ENCODE data around the gene USP24. TPM values are rescaled to one million over a fixed set of nuclear protein-coding genes. Genes with fewer than 3 reads are reported as not detected.

The USP24 gene
- total and polyA plus RNA-seq, 5 donors from 2014 or later = 5.7 to 60.9 (median 6.3) TPM

- Mint-ChIP-seq H3K27me3 (no peaks in the 10 kb centered on the region), H3K4me3 (no peak overlapping the region), H3K36me3 (peaks cover 3% of the 10 kb centered on the region), H3K9me3 (no peaks in the 10 kb centered on the region), H3K27ac (no peak overlapping the region), H3K4me1 (no peaks in the 10 kb centered on the region)
- Histone ChIP-seq H3K27ac (ENCODE audit: insufficient read depth, low read length, poor library complexity, severe bottlenecking) (no peak overlapping the region), H3K4me1 (ENCODE audit: control insufficient read depth, insufficient read depth, low read length, poor library complexity, severe bottlenecking) (no peaks in the 10 kb centered on the region), H3K36me3 (ENCODE audit: control insufficient read depth, insufficient read depth, low read length) (no peaks in the 10 kb centered on the region), H3K4me3 (ENCODE audit: low read depth, low read length) (no peak overlapping the region), H3K27me3 (ENCODE audit: control insufficient read depth, insufficient read depth, low read length) (no peaks in the 10 kb centered on the region), H3K9me3 (ENCODE audit: control insufficient read depth in 2 of 2, low read length in 2 of 2) (no peaks in the 10 kb centered on the region)
- DNase-seq = no peak
- ATAC-seq (ENCODE audit: low read depth in 2 of 2) = no peak
These were observed 154.0 kb downstream of the USP24 start for GRCh38 chr1:55061000-55061705.

GRCh38 chr1:55060133-55060999, 154.8 kb downstream of the USP24 start:
- Mint-ChIP-seq H3K27ac (no peak overlapping the region), H3K4me1 (no peaks in the 10 kb centered on the region), H3K4me3 (no peak overlapping the region), H3K36me3 (no peaks in the 10 kb centered on the region), H3K27me3 (no peaks in the 10 kb centered on the region), H3K9me3 (no peaks in the 10 kb centered on the region)
- Histone ChIP-seq H3K27me3 (ENCODE audit: control insufficient read depth, insufficient read depth, low read length) (no peaks in the 10 kb centered on the region), H3K9me3 (ENCODE audit: control insufficient read depth in 2 of 2, low read length in 2 of 2) (no peaks in the 10 kb centered on the region), H3K27ac (ENCODE audit: insufficient read depth, low read length, poor library complexity, severe bottlenecking) (no peak overlapping the region), H3K4me1 (ENCODE audit: control insufficient read depth, insufficient read depth, low read length, poor library complexity, severe bottlenecking) (no peaks in the 10 kb centered on the region), H3K4me3 (ENCODE audit: low read depth, low read length) (no peak overlapping the region), H3K36me3 (ENCODE audit: control insufficient read depth, insufficient read depth, low read length) (no peaks in the 10 kb centered on the region)
- ATAC-seq (ENCODE audit: low read depth in 2 of 2) (no peak), DNase-seq (peak in 1 of 3 donors; percentile 44)

GRCh38 chr1:55059302-55060132, 155.6 kb downstream of the USP24 start:
- no peak overlapping the region for H3K27ac Mint-ChIP-seq

GRCh38 chr1:55057956-55058298, 157.2 kb downstream of the USP24 start:
- H3K27ac ChIP-seq (ENCODE audit: insufficient read depth, low read length, poor library complexity, severe bottlenecking) = no peak overlapping the region
- no peaks in the 10 kb centered on the region for H3K27me3 Mint-ChIP-seq
- no peaks in the 10 kb centered on the region for H3K9me3 Mint-ChIP-seq
- H3K4me1 ChIP-seq (ENCODE audit: control insufficient read depth, insufficient read depth, low read length, poor library complexity, severe bottlenecking) = no peaks in the 10 kb centered on the region
- DNase-seq = no peak
- H3K27ac Mint-ChIP-seq = no peak overlapping the region
- no peaks in the 10 kb centered on the region for H3K36me3 ChIP-seq (ENCODE audit: control insufficient read depth, insufficient read depth, low read length)
- no peak overlapping the region for H3K4me3 ChIP-seq (ENCODE audit: low read depth, low read length)
- no peak overlapping the region for H3K4me3 Mint-ChIP-seq
- no peaks in the 10 kb centered on the region for H3K9me3 ChIP-seq (ENCODE audit: control insufficient read depth in 2 of 2, low read length in 2 of 2)
- ATAC-seq (ENCODE audit: low read depth in 2 of 2) = no peak
- H3K4me1 Mint-ChIP-seq = no peaks in the 10 kb centered on the region
- H3K36me3 Mint-ChIP-seq = no peaks in the 10 kb centered on the region
- no peaks in the 10 kb centered on the region for H3K27me3 ChIP-seq (ENCODE audit: control insufficient read depth, insufficient read depth, low read length)

More at GRCh38 chr1:55059302-55060132, 155.6 kb downstream of the USP24 start:
- Mint-ChIP-seq H3K36me3 (no peaks in the 10 kb centered on the region), H3K4me3 (no peak overlapping the region), H3K9me3 (no peaks in the 10 kb centered on the region), H3K4me1 (no peaks in the 10 kb centered on the region), H3K27me3 (no peaks in the 10 kb centered on the region)
- no peaks in the 10 kb centered on the region for H3K27me3 ChIP-seq (ENCODE audit: control insufficient read depth, insufficient read depth, low read length)
- H3K9me3 ChIP-seq (ENCODE audit: control insufficient read depth in 2 of 2, low read length in 2 of 2) = no peaks in the 10 kb centered on the region
- H3K4me1 ChIP-seq (ENCODE audit: control insufficient read depth, insufficient read depth, low read length, poor library complexity, severe bottlenecking) = no peaks in the 10 kb centered on the region
- DNase-seq = no peak
- no peak overlapping the region for H3K27ac ChIP-seq (ENCODE audit: insufficient read depth, low read length, poor library complexity, severe bottlenecking)
- ATAC-seq (ENCODE audit: low read depth in 2 of 2) = no peak
- no peak overlapping the region for H3K4me3 ChIP-seq (ENCODE audit: low read depth, low read length)
- H3K36me3 ChIP-seq (ENCODE audit: control insufficient read depth, insufficient read depth, low read length) = no peaks in the 10 kb centered on the region

GRCh38 chr1:55057270-55057955, 157.8 kb downstream of the USP24 start:
- H3K4me1 Mint-ChIP-seq = no peaks in the 10 kb centered on the region
- ATAC-seq (ENCODE audit: low read depth in 2 of 2) = no peak
- Histone ChIP-seq H3K27me3 (ENCODE audit: control insufficient read depth, insufficient read depth, low read length) (no peaks in the 10 kb centered on the region), H3K4me3 (ENCODE audit: low read depth, low read length) (no peak overlapping the region), H3K9me3 (ENCODE audit: control insufficient read depth in 2 of 2, low read length in 2 of 2) (no peaks in the 10 kb centered on the region), H3K4me1 (ENCODE audit: control insufficient read depth, insufficient read depth, low read length, poor library complexity, severe bottlenecking) (no peaks in the 10 kb centered on the region), H3K36me3 (ENCODE audit: control insufficient read depth, insufficient read depth, low read length) (no peaks in the 10 kb centered on the region), H3K27ac (ENCODE audit: insufficient read depth, low read length, poor library complexity, severe bottlenecking) (no peak overlapping the region)
- no peaks in the 10 kb centered on the region for H3K36me3 Mint-ChIP-seq
- no peaks in the 10 kb centered on the region for H3K27me3 Mint-ChIP-seq
- H3K4me3 Mint-ChIP-seq = no peak overlapping the region
- no peak for DNase-seq
- H3K27ac Mint-ChIP-seq = no peak overlapping the region
- no peaks in the 10 kb centered on the region for H3K9me3 Mint-ChIP-seq

- no peaks in the 10 kb centered on the region for H3K27me3 Mint-ChIP-seq
- no peak for DNase-seq
- Histone ChIP-seq H3K36me3 (ENCODE audit: control insufficient read depth, insufficient read depth, low read length) (no peaks in the 10 kb centered on the region), H3K4me1 (ENCODE audit: control insufficient read depth, insufficient read depth, low read length, poor library complexity, severe bottlenecking) (no peaks in the 10 kb centered on the region), H3K9me3 (ENCODE audit: control insufficient read depth in 2 of 2, low read length in 2 of 2) (no peaks in the 10 kb centered on the region), H3K4me3 (ENCODE audit: low read depth, low read length) (no peak overlapping the region), H3K27ac (ENCODE audit: insufficient read depth, low read length, poor library complexity, severe bottlenecking) (no peak overlapping the region), H3K27me3 (ENCODE audit: control insufficient read depth, insufficient read depth, low read length) (no peaks in the 10 kb centered on the region)
- no peaks in the 10 kb centered on the region for H3K9me3 Mint-ChIP-seq
- H3K4me1 Mint-ChIP-seq = no peaks in the 10 kb centered on the region
- ATAC-seq (ENCODE audit: low read depth in 2 of 2) = no peak
- no peak overlapping the region for H3K27ac Mint-ChIP-seq
- no peak overlapping the region for H3K4me3 Mint-ChIP-seq
- no peaks in the 10 kb centered on the region for H3K36me3 Mint-ChIP-seq
These were observed 158.6 kb downstream of the USP24 start for GRCh38 chr1:55056632-55056992.

DNA sequence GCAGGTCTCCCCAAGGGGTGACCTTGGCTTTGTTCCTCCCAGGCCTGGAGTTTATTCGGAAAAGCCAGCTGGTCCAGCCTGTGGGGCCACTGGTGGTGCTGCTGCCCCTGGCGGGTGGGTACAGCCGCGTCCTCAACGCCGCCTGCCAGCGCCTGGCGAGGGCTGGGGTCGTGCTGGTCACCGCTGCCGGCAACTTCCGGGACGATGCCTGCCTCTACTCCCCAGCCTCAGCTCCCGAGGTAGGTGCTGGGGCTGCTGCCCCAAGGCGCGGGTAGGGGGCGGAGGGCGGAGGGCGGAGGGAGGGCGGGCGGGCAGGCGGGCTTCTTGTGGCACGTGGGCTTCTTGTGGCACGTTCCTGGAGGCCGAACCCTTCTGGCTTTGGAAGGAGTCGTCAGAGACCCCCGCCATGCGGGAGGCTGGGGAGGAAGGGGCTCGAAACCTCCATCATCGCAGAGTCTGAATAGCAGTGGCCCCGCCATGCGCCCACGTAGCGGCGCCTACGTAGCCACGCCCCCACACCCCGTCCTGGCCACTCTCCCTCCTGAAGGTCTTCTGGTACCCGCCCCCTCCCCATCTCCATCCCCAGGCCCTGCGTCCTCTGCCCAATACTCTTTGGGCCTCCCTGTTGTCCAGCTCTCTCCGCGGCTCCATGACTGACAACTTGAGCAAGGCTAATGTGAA, 159.1 kb downstream of the USP24 start:
- no peaks in the 10 kb centered on the region for H3K4me1 ChIP-seq (ENCODE audit: control insufficient read depth, insufficient read depth, low read length, poor library complexity, severe bottlenecking)
- ATAC-seq (ENCODE audit: low read depth in 2 of 2) = no peak
- H3K4me3 ChIP-seq (ENCODE audit: low read depth, low read length) = no peak overlapping the region
- H3K9me3 ChIP-seq (ENCODE audit: control insufficient read depth in 2 of 2, low read length in 2 of 2) = no peaks in the 10 kb centered on the region
- no peak overlapping the region for H3K4me3 Mint-ChIP-seq
- H3K27ac ChIP-seq (ENCODE audit: insufficient read depth, low read length, poor library complexity, severe bottlenecking) = no peak overlapping the region
- no peak for DNase-seq
- H3K36me3 ChIP-seq (ENCODE audit: control insufficient read depth, insufficient read depth, low read length) = no peaks in the 10 kb centered on the region
- H3K27ac Mint-ChIP-seq = no peak overlapping the region
- H3K27me3 ChIP-seq (ENCODE audit: control insufficient read depth, insufficient read depth, low read length) = no peaks in the 10 kb centered on the region
- H3K4me1 Mint-ChIP-seq = no peaks in the 10 kb centered on the region
- H3K36me3 Mint-ChIP-seq = no peaks in the 10 kb centered on the region
- H3K9me3 Mint-ChIP-seq = no peaks in the 10 kb centered on the region
- H3K27me3 Mint-ChIP-seq = no peaks in the 10 kb centered on the region
